ENCODE measurements around the gene RHOC. TPM values are rescaled to one million over a fixed set of nuclear protein-coding genes. Genes with fewer than 3 reads are reported as not detected.
A peak's percentile ranks its signal among the peaks of the same experiment; 100 is the strongest.

RHOC gene
- total RNA-seq, 6 experiments from 2014 or later = 579 to 610 (median 596) TPM

- Mint-ChIP-seq H3K4me3 (no peak overlapping the region), H3K4me1 (ENCODE audit: low read depth) (peaks cover 28% of the 10 kb centered on the region), H3K36me3 (ENCODE audit: low read depth) (peaks cover 14% of the 10 kb centered on the region), H3K27ac (peak overlapping the region; percentile 2; the same call in 1 of the 2 replicates), H3K9me3 (no peaks in the 10 kb centered on the region), H3K27me3 (ENCODE audit: insufficient read depth) (peaks cover 11% of the 10 kb centered on the region; the same call in 1 of the 2 replicates)
- no peak for TF ChIP-seq CTCF (IDR thresholded peaks at IDR 0.05)
- DNase-seq = no peak
Measured at GRCh38 chr1:112678605-112679004, 28.3 kb downstream of the RHOC start.

GRCh38 chr1:112677501-112677900 is 29.4 kb downstream of the RHOC start:
- H3K36me3 Mint-ChIP-seq (ENCODE audit: low read depth) = peaks cover 14% of the 10 kb centered on the region
- no peak for TF ChIP-seq CTCF (IDR thresholded peaks at IDR 0.05)
- H3K4me3 Mint-ChIP-seq = no peak overlapping the region
- no peaks in the 10 kb centered on the region for H3K9me3 Mint-ChIP-seq
- peaks cover 30% of the 10 kb centered on the region for H3K4me1 Mint-ChIP-seq (ENCODE audit: low read depth)
- no peak for DNase-seq
- peaks cover 9% of the 10 kb centered on the region; the same call in 1 of the 2 replicates for H3K27me3 Mint-ChIP-seq (ENCODE audit: insufficient read depth)
- no peak overlapping the region for H3K27ac Mint-ChIP-seq

- peaks cover 15% of the 10 kb centered on the region for H3K36me3 Mint-ChIP-seq (ENCODE audit: low read depth)
- no peak for DNase-seq
- H3K27ac Mint-ChIP-seq = no peak overlapping the region; the same call in 1 of the 2 replicates
- no peak for TF ChIP-seq CTCF (IDR thresholded peaks at IDR 0.05)
- H3K4me1 Mint-ChIP-seq (ENCODE audit: low read depth) = peaks cover 40% of the 10 kb centered on the region
- no peak overlapping the region; the same call in 1 of the 2 replicates for H3K4me3 Mint-ChIP-seq
- H3K27me3 Mint-ChIP-seq (ENCODE audit: insufficient read depth) = peaks cover 9% of the 10 kb centered on the region; the same call in 1 of the 2 replicates
- H3K9me3 Mint-ChIP-seq = no peaks in the 10 kb centered on the region
Measured at GRCh38 chr1:112676543-112676942, 30.4 kb downstream of the RHOC start.

GRCh38 chr1:112675728-112676381 is 31.1 kb downstream of the RHOC start:
- Mint-ChIP-seq H3K27me3 (ENCODE audit: insufficient read depth) (peaks cover 9% of the 10 kb centered on the region; the same call in 1 of the 2 replicates), H3K27ac (peak overlapping the region; percentile 79), H3K9me3 (no peaks in the 10 kb centered on the region), H3K36me3 (ENCODE audit: low read depth) (peaks cover 20% of the 10 kb centered on the region), H3K4me1 (ENCODE audit: low read depth) (peaks cover 46% of the 10 kb centered on the region), H3K4me3 (peak overlapping the region; percentile 90)
- DNase-seq = peak; percentile 10
- no peak for TF ChIP-seq CTCF (IDR thresholded peaks at IDR 0.05)

GRCh38 chr1:112674986-112675727 is 31.8 kb downstream of the RHOC start:
- Mint-ChIP-seq H3K9me3 (no peaks in the 10 kb centered on the region), H3K27ac (peak overlapping the region; percentile 98), H3K36me3 (ENCODE audit: low read depth) (peaks cover 27% of the 10 kb centered on the region), H3K27me3 (ENCODE audit: insufficient read depth) (peaks cover 9% of the 10 kb centered on the region; the same call in 1 of the 2 replicates), H3K4me1 (ENCODE audit: low read depth) (peaks cover 46% of the 10 kb centered on the region), H3K4me3 (peak overlapping the region; percentile 96)
- peak; percentile 28; the same call in 1 of the 2 replicates for TF ChIP-seq CTCF (IDR thresholded peaks at IDR 0.05)
- no peak for DNase-seq
